Measurements from ENCODE around the gene TP53AIP1. TPM values are rescaled to one million over a fixed set of nuclear protein-coding genes. Genes with fewer than 3 reads are reported as not detected.

The TP53AIP1 gene
- total RNA-seq, 1 donor from 2014 or later: not detected

GRCh38 chr11:128961645-128962044, 19.0 kb upstream of the TP53AIP1 start:
- Mint-ChIP-seq H3K27ac (no peak overlapping the region), H3K36me3 (peaks cover 9% of the 10 kb centered on the region), H3K4me1 (peaks cover 18% of the 10 kb centered on the region), H3K27me3 (ENCODE audit: insufficient read depth, low read depth) (peaks cover 8% of the 10 kb centered on the region), H3K9me3 (no peaks in the 10 kb centered on the region), H3K4me3 (no peak overlapping the region)
- Histone ChIP-seq H4K20me1 (ENCODE audit: low read depth) (no peaks in the 10 kb centered on the region), H3K9me3 (ENCODE audit: low read depth) (no peaks in the 10 kb centered on the region), H2AFZ (replicated peaks) (no peak overlapping the region), H3K4me1 (no peaks in the 10 kb centered on the region), H3K27me3 (no peaks in the 10 kb centered on the region), H3F3A (ENCODE audit: low read depth) (no peaks in the 10 kb centered on the region), H3K27ac (no peak overlapping the region), H3K9ac (no peak overlapping the region), H3K4me2 (no peak overlapping the region), H3K79me2 (ENCODE audit: low read depth) (no peaks in the 10 kb centered on the region), H3K4me3 (no peak overlapping the region), H3K36me3 (no peaks in the 10 kb centered on the region)
- TF ChIP-seq CTCF (IDR thresholded peaks at IDR 0.05) (no peak), EZH2phosphoT487 (IDR thresholded peaks at IDR 0.05) (no peak), EZH2 (IDR thresholded peaks at IDR 0.05) (no peak)
- DNase-seq (ENCODE audit: low spot score): no peak

- DNase-seq (ENCODE audit: low spot score): no peak
- Mint-ChIP-seq H3K4me1 (no peaks in the 10 kb centered on the region), H3K9me3 (no peaks in the 10 kb centered on the region), H3K36me3 (peaks cover 6% of the 10 kb centered on the region), H3K4me3 (no peak overlapping the region), H3K27me3 (ENCODE audit: insufficient read depth, low read depth) (peaks cover 11% of the 10 kb centered on the region), H3K27ac (no peak overlapping the region)
- H3K27ac ChIP-seq: no peak overlapping the region
- H3K4me2 ChIP-seq: no peak overlapping the region
- H3K27me3 ChIP-seq: no peaks in the 10 kb centered on the region
- H3K4me3 ChIP-seq: no peak overlapping the region
- no peaks in the 10 kb centered on the region for H3K9me3 ChIP-seq (ENCODE audit: low read depth)
- no peak overlapping the region for H3K9ac ChIP-seq
- no peaks in the 10 kb centered on the region for H3K36me3 ChIP-seq
- H2AFZ ChIP-seq (replicated peaks): no peak overlapping the region
- no peaks in the 10 kb centered on the region for H3F3A ChIP-seq (ENCODE audit: low read depth)
- no peaks in the 10 kb centered on the region for H4K20me1 ChIP-seq (ENCODE audit: low read depth)
- no peaks in the 10 kb centered on the region for H3K4me1 ChIP-seq
- TF ChIP-seq EZH2 (IDR thresholded peaks at IDR 0.05) (no peak), CTCF (IDR thresholded peaks at IDR 0.05) (no peak), EZH2phosphoT487 (IDR thresholded peaks at IDR 0.05) (no peak)
- no peaks in the 10 kb centered on the region for H3K79me2 ChIP-seq (ENCODE audit: low read depth)
Observed at GRCh38 chr11:128957202-128957482, 14.5 kb upstream of the TP53AIP1 start.

GRCh38 chr11:128956401-128957201, 13.9 kb upstream of the TP53AIP1 start:
- DNase-seq (ENCODE audit: low spot score): peak; percentile 83
- Histone ChIP-seq H3K27ac (no peak overlapping the region), H3K9me3 (ENCODE audit: low read depth) (no peaks in the 10 kb centered on the region), H3K9ac (no peak overlapping the region), H2AFZ (replicated peaks) (no peak overlapping the region), H3K4me3 (no peak overlapping the region), H3K79me2 (ENCODE audit: low read depth) (no peaks in the 10 kb centered on the region), H4K20me1 (ENCODE audit: low read depth) (no peaks in the 10 kb centered on the region), H3K4me2 (no peak overlapping the region), H3K27me3 (no peaks in the 10 kb centered on the region), H3K4me1 (no peaks in the 10 kb centered on the region), H3K36me3 (no peaks in the 10 kb centered on the region), H3F3A (ENCODE audit: low read depth) (no peaks in the 10 kb centered on the region)
- Mint-ChIP-seq H3K27ac (no peak overlapping the region), H3K4me3 (no peak overlapping the region), H3K36me3 (peaks cover 6% of the 10 kb centered on the region), H3K9me3 (no peaks in the 10 kb centered on the region), H3K4me1 (no peaks in the 10 kb centered on the region), H3K27me3 (ENCODE audit: insufficient read depth, low read depth) (peaks cover 11% of the 10 kb centered on the region)
- TF ChIP-seq CTCF (IDR thresholded peaks at IDR 0.05) (peak; percentile 88), EZH2 (IDR thresholded peaks at IDR 0.05) (no peak), EZH2phosphoT487 (IDR thresholded peaks at IDR 0.05) (no peak)
